Neural crest cell (in vitro differentiated cells): ENCODE data around the gene PDAP1. TPM values are rescaled to one million over a fixed set of nuclear protein-coding genes. Genes with fewer than 3 reads are reported as not detected.

Experiments
- DNase-seq: peaks from one replicate; pipeline ENCODE4 v3.0.0; 2021; ENCODE audit warnings: low read depth, mixed read lengths, low spot score
- H3K27ac Mint-ChIP-seq: one replicate; pipeline ENCODE4 v1.8.0; 2021; ENCODE audit warnings: mild to moderate bottlenecking, mixed read lengths; ENCODE audit not compliant: unreplicated experiment
- H3K27me3 Mint-ChIP-seq: 2 replicates; pipeline ENCODE4 v1.8.0; 2021; ENCODE audit warnings: low read depth, mild to moderate bottlenecking, mixed read lengths
- H3K36me3 Mint-ChIP-seq: 2 replicates; pipeline ENCODE4 v1.8.0; 2021; ENCODE audit warnings: low read depth, mild to moderate bottlenecking, mixed read lengths
- H3K4me1 Mint-ChIP-seq: 2 replicates; pipeline ENCODE4 v1.8.0; 2021; ENCODE audit warnings: mixed read lengths
- H3K4me3 Mint-ChIP-seq: one replicate; pipeline ENCODE4 v1.8.0; 2021; ENCODE audit warnings: mild to moderate bottlenecking, mixed read lengths
- H3K9me3 Mint-ChIP-seq: 2 replicates; pipeline ENCODE4 v1.8.0; 2021; ENCODE audit warnings: mixed read lengths
- CTCF ChIP-seq: fragments of 200-600 bp; sonication (generic); conservative IDR thresholded peaks from 2 replicates; pipeline ENCODE4 v1.5.0; 2021; ENCODE audit warnings: antibody characterized with exemption, mild to moderate bottlenecking
- total RNA-seq: library from RNA; stranded (reverse); gene quantifications from 2 replicates; pipeline ENCODE4 v1.2.1, GENCODE V29; 2021

Gene PDAP1
- total RNA-seq, 1 donor from 2014 or later, result 146 TPM

DNA sequence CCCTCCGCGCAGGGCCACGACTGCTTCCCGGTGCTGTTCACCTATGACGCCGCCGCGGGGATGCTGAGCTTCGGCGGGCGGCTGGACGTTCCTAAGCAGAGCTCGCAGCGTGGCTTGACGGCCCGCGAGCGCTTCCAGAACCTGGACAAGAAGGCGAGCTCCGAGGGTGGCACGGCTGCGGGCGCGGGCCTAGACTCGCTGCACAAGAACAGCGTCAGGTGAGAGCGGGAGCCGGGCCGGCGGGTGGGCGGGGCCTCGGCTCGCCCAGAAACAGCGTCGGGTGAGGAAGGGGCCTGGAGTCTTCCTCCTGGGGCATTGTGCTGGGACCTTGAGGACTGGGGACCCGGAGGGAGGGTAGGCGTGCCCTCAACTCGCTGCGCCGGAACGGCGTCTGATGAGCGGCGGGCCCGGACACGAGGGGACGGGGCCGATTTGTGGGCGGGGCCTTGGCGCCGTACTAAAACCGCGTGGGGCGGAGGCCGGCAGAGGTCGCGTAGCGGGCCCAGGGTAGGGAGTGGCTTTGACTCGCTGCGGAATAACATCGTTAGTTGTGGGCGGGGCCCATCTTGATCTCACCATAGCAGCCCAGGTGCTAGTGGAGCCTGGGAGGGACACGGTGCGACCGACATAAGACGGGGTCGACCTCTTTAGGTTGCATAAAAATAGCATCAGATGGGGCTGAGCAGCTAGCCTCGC lies 15.6 kb downstream of the PDAP1 start:
- Mint-ChIP-seq H3K4me3 (peak overlapping the region; percentile 93), H3K36me3 (peaks cover 3% of the 10 kb centered on the region), H3K27me3 (peaks cover 6% of the 10 kb centered on the region), H3K27ac (peak overlapping the region; percentile 84), H3K9me3 (no peaks in the 10 kb centered on the region), H3K4me1 (peaks cover 15% of the 10 kb centered on the region)
- DNase-seq, result peak; percentile 57
- TF ChIP-seq CTCF, result no peak

- Mint-ChIP-seq H3K27ac (no peak overlapping the region), H3K4me3 (peak overlapping the region; percentile 68), H3K27me3 (peaks cover 6% of the 10 kb centered on the region), H3K36me3 (peaks cover 3% of the 10 kb centered on the region), H3K4me1 (peaks cover 13% of the 10 kb centered on the region), H3K9me3 (no peaks in the 10 kb centered on the region)
- no peak for TF ChIP-seq CTCF
- no peak for DNase-seq
Observed at GRCh38 chr7:99392046-99392445, 16.4 kb downstream of the PDAP1 start.

GRCh38 chr7:99390941-99391602 lies 17.3 kb downstream of the PDAP1 start:
- Mint-ChIP-seq H3K27ac (peak overlapping the region; percentile 27), H3K4me1 (peaks cover 13% of the 10 kb centered on the region), H3K36me3 (peaks cover 3% of the 10 kb centered on the region), H3K4me3 (peak overlapping the region; percentile 68), H3K27me3 (peaks cover 6% of the 10 kb centered on the region), H3K9me3 (no peaks in the 10 kb centered on the region)
- TF ChIP-seq CTCF, result no peak
- no peak for DNase-seq

DNA sequence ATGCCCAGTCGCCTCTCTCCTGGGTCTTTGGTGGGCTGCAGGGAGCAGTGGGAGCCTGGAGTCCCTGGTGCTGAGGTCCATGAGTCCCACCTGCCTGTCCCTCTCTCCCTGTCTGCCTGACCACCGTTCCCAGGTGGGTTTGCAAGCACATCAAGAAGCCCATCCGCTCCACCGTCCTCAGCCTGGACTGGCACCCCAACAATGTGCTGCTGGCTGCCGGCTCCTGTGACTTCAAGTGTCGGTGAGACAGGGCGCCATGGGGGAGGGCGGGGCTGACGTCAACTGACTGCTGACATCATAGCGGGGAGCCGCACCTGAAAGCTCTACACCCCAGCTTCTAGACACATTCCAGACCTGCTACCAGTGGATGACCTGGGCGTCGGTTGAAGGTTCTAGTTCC lies 18.6 kb downstream of the PDAP1 start:
- TF ChIP-seq CTCF, result no peak
- H3K27ac Mint-ChIP-seq, result no peak overlapping the region
- peaks cover 13% of the 10 kb centered on the region for H3K4me1 Mint-ChIP-seq
- peaks cover 6% of the 10 kb centered on the region for H3K27me3 Mint-ChIP-seq
- DNase-seq, result no peak
- no peak overlapping the region for H3K4me3 Mint-ChIP-seq
- H3K9me3 Mint-ChIP-seq, result no peaks in the 10 kb centered on the region
- H3K36me3 Mint-ChIP-seq, result peaks cover 3% of the 10 kb centered on the region

GRCh38 chr7:99387912-99388311 lies 20.5 kb downstream of the PDAP1 start:
- H3K4me3 Mint-ChIP-seq, result no peak overlapping the region
- H3K36me3 Mint-ChIP-seq, result peaks cover 2% of the 10 kb centered on the region
- DNase-seq, result no peak
- TF ChIP-seq CTCF, result no peak
- H3K9me3 Mint-ChIP-seq, result no peaks in the 10 kb centered on the region
- peaks cover 3% of the 10 kb centered on the region for H3K4me1 Mint-ChIP-seq
- peaks cover 1% of the 10 kb centered on the region for H3K27me3 Mint-ChIP-seq
- H3K27ac Mint-ChIP-seq, result peak overlapping the region; percentile 35
